Activated CD4-positive, CD25-positive, alpha-beta regulatory T cell treated with anti-CD3 and anti-CD28 coated beads, Interleukin-2, amount 50 U/mL, for 16 hours (primary cell): Measurements from ENCODE around the gene MED20.

ENCODE experiments used
- DNase-seq: peaks from one replicate; pipeline ENCODE4 v3.0.0-alpha.2; 2020; ENCODE audit warnings: low read depth, low spot score

Gene MED20

DNA sequence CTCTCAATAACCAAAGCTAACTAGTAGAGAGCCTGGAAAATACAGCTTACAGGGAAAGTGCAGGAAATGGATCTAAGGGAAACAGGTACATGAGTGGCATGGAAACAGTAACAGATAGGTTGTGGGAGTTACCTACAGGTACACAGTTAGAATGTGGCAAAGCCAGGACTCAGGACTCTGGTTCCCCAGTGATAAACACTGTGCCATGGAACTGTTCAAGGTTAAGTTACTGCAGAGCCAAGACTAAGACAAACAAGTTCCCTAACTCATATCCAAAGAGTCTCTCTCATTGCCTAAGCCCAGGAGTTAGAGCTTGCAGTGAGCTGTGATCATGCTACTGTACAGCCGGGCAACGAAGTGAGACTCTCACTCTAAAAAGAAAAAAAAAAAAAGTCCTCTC lies 6.6 kb downstream of the MED20 start:
- DNase-seq = no peak

DNA sequence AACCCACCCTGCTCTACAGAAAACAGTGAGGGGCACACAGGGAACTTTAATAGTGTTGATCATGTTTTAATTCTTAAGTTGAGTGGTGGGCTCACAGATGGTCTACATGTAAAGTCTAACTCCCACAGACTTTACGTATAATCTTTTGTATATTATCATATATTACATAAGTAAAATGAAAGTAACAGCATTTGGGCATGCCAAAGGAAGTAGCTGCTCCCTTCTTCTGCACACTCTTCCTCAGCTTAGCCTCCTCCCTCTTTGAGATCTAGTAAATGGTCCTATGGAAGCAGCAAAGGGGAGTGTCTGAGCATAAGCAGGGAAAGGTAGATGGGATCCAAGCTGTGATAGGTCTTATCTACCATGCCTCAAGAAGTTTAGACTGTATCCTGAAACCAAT lies 11.2 kb downstream of the MED20 start:
- DNase-seq = no peak

DNA sequence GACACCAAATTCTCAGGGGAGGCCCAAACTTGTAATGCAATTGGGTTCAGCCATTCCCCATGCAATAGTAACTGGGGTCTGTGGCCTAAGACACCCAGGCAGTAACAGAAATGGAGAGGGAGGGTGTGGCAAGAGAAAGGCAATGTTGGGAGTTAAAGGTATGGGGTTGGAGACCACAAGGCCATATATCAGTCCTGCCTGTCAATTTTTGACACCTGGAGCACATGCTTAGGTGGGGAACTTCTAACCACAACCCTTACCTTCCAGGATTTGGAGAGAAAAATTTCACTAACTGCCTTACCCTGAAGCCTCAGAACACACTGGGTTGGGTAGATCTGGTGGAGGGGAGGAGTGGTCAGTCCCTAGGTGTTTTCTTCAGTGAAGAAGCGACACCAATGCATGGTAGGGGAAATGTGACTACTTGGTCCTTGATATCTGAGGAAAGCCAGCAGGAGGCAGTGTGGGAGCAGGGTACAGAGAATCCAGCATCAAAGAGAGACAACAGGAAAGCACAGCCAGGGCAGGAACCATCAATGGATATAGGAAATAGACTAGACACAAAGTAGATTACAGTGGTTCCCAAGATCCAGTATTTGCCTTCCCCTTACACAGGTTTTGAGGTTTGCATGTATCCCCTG lies 18.9 kb downstream of the MED20 start:
- DNase-seq = peak; percentile 18

DNA sequence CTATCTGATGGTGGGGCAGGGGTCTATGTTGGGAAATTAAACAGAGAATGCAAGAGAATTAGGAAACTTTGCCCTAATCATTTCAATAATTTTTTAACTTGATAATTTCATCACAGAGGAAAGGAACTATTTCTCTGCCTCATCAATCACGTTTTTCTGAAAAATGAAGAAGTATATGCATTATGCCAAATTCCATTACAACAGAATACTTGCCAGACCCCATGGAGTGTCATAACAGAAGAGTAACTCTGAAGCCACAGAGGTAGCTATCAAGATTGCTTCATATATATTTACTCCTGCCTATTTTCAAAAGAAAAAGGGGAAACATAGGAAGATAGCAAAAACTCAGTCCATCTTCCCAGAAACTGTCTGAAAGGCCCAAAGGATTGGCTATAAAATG lies 20.1 kb downstream of the MED20 start:
- no peak for DNase-seq

DNA sequence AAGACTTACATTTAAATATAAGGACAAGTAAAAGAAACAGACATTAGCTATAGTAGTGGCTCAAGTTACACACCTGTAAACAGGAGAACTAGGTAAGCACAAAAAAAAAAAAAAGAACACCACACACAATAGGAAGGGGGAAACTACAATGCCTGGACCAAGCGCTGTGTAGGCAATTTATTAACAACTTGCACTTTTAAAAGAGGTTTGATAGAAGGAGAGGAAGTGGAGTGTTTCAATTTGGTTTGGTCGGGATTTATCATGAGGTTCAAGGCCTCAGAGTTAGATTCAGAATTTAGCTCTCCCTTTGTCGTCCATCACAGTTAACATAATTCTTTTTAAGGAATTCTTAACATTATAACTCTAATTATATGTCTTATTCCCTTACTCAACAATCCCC lies 24.7 kb downstream of the MED20 start:
- no peak for DNase-seq

DNA sequence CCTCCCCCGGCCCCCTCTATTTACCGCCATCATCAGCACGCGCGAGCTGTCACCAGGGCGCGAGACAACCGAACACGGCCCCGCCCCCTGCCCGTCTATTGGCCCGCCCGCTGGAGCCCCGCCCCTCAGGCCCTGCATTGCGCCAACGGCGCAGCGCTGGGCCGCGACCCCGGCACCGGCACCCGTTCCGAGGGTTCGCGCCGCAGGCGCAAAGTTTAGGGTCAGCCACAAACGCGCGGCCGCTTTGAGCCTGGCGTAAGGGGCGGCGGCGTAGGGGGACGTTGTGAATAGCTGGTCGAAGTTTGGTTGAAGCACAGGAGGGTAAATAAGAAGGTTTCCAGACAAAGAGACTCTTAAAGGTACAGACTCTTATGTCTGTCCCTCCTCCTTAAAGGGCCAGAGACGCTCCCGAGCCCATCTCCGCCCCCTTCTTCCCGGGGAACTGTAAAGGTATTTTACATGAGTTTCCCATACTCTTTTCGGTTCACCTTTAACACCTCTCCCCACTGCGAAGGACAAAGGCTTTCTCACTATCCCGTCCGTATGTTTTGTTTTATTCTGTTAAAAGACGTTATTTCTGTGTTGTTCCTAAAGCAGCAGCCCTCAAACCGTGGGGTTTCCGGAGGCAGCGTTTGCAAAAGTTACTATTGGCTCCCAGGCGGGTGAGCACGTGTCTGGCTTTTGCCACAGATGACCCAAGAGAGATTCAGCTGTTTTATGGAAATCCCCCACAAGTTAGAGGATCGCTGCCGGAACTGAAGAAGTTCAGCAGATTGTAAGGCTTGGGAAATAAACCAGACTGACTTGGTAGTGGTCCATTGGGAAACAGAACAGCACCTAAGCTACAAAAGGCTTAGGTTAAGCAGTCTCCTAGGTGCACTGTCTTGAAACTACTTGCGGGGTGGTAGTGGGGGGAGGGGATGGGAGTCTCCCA lies 25.4 kb downstream of the MED20 start, which contains the start of gene USP49:
Gene USP49, minus strand, starts transcription at position 76 of the 934 bp plus-strand sequence. CDS start 88,392 bp downstream, outside the sequence.
- peak; percentile 78 for DNase-seq

DNA sequence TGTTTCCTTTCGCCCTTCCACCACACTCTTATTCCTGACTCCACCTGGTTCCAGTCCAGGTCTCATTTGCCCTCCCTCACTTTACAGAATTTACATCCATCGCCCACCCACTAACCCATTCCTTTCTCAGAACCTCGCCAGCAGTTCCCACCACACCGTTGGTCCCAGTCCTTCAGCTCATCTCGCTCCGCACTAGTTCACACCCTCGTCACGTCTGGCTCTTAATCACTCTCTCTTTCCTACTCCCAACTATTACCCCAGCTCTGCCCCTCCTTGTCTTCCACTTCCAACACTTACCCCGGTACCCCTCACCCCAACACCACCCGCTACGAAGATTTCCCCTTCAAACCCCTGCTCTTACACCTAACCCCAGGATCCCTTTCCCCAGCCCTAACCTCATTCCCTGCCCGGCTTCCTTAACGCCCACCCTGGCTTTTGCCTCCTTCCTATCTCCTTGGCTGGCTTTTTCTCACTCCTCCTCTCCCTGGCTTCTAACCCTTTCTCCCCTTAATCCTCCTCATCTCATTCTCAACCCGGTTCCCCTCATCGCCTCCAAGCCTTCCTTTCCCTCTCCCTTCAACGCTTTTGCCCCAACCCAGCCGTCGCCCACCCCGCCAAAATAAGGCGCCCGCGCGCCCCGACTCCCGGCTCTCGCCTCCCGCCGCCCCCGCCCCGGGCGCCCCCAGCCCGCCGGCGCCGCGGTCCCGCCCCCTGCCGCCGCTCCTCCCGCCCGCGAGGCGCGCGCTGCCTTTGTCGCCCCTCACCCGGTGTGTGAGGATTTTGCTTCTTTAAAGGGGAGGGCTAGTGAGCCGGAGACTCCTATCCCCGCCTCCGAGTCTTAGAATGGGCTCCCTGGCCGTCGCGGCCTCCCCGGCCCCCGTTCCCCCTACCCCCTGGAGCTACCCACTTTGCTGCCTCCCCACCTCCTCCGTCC lies 26.3 kb downstream of the MED20 start:
- DNase-seq = peak; percentile 5

DNA sequence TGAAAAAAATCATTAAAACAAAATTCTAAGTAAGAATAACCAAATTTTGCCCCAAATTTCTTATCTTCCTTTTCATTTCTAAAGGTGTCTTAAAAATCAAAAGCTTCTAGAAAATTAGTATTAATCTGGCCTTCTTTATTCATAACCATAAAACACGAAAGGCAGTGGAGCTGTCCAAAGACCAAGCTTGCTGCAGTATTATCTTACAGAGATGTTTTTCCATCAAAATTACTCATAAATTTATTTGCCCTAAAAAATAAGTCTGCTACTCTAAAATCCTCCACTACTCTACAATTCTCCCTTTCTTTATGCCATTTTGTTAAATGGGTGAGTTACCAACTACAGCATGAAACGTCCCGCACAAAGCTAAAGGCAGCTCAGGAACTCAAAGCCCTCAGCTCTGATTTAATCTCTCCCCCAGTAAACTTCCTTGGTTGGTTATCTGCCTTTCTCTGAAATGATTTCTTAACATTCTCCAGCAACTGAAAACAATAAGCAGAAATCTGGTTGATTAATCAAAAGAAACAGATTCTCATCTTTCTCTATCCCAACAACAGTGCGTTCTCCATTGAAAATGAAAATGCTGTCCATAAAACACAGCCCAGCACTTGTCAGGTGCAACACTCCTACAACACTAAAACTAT lies 27.9 kb downstream of the MED20 start:
- no peak for DNase-seq

DNA sequence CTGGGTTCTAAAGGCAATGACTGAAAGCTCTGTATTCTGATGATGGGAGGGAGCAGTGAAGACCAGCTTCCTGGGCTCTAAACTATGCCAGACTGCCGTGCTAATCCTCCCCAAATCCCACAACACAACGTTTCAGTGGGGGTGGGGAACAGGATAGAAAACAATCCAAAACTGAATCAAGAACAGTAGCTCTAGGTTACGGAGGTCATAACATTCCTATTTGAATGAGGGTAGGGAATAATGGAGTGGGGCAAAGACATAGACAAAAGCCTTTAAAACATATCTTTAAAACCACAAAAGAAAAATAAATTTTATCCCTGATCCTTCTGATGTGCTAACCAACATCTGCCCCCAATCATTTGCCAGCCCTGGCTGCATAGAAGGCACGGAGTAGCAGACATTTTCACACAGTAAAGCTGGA lies 33.6 kb downstream of the MED20 start:
- no peak for DNase-seq

DNA sequence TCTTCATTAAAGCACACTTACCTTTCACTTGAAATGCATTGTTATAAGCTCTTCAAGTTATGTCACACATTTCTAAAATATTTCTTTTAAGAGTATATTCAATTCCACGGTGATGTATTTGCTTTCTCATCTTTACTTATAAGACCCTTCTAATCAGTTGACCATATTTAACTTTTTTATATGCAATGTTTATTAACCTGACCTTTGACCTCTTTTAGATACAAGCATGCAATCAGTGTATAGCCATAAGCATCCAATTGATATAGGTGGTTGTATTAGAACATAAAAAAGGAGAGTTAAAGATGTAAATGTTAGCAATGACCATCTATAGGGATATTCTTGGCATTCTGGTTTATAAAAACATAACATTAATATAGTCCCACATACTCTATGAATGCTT lies 35.0 kb downstream of the MED20 start:
- no peak for DNase-seq

DNA sequence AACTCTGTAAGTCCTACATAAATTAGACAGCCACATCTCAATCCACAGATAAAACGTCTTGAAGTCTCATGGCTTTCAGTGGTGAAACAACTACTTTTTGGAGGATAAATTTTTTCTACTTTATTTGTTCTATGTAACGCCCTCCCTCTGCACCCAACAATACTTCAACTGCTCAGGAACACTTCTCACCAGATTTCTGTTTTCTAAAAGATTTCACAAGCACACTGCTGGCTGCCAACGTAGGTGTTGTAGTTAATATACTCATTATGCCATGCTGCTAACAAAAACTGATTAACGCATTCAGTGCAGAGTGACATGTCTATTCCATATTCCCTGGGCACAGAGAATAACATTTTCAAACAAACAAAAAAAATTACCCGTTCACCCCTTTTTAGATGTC lies 36.0 kb downstream of the MED20 start:
- DNase-seq = no peak

DNA sequence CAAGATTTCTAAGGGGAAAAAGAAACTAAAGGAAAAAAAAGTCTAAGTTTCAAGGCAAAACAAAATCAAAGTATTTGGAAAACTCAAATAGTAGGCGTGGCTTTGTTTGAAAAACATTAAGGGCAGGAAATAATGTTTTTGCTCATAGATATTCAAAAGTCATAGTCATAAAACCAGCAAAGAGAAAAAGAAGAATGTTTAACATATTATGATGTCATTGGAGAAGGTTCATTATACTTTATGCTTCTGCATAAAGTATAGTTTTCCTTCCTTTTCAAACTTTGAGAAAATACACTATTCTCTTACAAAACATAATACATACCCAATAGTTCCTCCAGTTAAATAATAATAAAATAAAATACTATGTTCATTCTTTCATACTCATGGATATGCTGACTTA lies 39.4 kb downstream of the MED20 start:
- DNase-seq = no peak

DNA sequence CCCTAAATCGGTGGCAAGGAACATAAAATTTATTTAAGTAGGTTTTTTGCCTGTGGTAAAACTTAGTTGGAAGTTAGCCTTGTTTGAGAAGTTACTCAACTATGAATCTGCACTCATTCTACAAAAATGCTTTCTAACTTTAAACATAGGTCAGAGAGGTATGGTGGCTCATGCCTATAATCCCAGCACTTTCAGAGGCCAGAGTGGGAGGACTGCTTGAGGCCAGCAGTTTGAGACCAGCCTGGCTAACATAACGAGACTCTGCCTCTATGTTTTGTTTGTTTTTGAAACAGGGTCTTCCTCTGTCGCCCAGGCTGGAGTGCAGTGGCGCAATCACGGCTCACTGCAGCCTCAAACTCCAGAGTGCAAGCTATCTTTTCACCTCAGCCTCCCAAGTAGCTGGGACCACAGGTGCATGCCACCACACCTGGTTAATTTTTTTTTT lies 42.0 kb downstream of the MED20 start:
- DNase-seq = no peak

DNA sequence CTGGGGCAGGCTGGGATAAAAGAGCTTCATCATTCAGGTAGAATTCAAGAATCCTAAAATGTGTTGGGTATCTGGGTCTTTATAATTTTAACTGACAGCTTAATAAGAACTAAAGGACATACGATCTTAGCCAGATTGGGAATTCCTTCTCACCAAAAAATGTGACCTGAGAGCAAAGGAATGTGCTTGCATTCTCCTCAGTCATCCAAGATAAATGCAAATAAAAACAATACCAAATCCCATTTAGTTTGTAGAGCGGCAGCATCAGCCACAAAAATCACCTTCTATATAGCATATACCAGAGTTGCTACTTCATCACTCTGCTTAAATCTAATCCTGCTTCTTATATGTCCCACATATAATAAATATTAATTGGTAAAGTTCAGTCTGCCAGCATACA lies 42.7 kb downstream of the MED20 start:
- DNase-seq = no peak

DNA sequence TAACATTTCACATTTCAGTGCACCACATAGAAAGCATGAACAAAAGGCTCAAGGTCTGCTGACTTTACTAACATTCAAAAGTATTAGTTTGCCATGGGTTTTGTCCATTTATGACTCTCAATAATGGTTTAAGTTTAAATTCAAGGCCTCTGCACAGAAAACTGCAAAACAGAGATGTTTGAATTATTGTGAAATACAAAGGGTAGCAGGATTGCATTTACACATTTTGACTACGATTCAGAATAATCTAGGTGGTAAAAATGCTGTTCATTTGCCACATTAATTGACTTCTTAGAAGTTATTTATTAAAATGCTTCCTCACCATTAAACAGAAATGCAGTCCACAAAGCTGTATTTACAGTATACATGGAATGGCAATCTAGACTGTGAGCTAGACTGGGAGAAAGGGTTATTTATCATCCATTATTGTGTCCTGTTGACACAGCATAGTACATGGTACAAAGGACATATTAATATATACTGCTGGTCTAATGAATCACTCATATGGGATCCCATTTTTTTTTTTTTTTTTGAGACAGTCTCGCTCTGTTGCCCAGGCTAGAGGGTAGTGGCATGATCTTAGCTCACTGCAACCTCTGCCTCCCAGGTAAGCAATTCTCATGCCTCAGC lies 43.8 kb downstream of the MED20 start:
- no peak for DNase-seq

DNA sequence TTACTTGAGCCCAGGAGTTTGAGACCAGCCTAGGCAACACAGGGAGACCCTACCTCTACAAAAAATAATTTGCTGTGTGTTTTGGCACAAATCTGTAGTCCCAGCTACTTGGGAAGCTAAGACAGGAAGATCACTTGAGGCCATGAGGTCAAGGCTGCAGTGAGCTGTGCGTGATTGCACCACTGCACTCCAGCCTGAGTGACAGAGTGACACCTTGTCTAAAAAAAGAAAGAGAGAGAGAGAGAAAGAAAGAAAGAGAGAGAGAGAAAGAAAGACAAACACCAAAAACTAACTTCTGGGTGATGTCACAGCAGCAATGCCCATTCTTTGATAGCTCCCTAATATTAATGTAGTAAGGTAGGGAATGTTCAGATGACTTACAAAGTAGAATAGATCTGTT lies 46.2 kb downstream of the MED20 start:
- no peak for DNase-seq

DNA sequence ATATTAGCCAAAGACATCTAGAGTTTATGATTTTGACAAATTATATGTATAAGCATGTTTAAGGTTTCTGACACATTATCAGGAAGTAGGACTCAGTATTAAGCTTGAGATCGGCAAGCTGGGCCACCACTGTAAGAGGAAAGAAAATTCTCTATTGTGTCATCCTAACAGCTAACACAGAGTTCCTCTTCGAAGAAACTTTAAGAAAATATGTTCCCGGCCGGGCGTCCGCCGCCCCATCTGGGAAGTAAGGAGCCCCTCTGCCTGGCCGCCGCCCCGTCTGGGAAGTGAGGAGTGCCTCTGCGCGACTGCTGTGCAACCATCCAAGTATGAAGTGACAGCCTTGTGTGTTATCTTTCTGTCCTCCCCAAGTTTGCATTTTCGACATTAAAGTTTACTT lies 48.8 kb downstream of the MED20 start:
- no peak for DNase-seq

DNA sequence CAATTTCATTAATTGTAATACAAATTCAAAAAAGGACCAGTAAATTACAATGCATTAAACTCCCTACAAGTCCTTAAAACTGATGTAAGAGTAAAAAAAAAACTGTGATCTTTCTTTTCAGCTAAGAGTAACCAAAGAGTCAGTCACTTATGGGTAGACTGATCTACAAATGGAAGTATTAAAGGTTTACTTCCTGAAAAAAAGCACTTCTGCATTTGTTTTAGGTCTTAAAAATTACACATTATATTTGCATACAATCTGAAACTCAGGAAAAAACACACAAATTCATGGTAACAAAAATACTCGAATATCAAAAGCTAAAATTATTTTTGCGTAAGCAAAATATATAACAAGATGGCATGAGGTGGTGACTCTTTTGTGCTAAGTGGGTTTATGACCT lies 49.2 kb downstream of the MED20 start:
- no peak for DNase-seq

DNA sequence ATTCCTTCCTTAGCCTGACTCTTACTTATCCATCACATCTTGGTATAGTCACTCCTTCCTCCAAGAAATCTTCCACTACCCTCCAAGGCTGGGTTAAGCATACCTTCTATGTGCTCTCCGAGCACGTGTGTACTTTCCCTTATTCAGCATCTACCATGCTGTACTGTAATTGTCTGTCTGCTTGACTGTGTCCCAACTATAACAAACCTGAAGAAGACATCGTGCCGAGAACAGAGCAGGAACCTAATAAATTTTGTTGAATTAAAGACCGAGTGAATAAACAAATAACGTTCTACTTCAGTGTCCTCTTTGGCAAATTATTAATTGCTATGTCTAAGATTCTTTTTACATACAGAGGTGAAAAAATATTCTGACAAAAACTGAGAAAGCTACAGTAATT lies 61.6 kb downstream of the MED20 start:
- DNase-seq = no peak

DNA sequence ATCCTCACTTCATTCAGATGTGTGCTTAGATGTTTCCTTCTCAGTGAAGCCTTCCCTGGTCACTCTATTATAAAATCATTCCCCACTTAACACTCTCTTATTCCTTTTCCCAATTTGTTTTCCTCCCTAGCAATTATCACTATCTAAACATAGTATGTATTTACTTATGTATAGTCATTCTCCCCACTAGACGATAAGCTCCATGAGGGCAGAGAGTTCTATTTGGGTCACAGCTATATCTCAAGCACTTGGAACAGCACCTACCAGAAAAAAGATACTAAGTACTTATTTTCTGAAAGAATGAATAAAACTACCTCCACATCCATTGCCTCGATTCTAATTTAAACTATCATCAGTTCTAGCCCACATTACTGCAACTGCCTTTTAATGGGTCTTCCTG lies 62.2 kb downstream of the MED20 start:
- no peak for DNase-seq
